Measurements from ENCODE around the gene LRP8. TPM values are rescaled to one million over a fixed set of nuclear protein-coding genes. Genes with fewer than 3 reads are reported as not detected.

Gene LRP8
- total and polyA plus RNA-seq, 9 of the 15 experiments (the other 6 are each of a cell fraction or from before 2014, with no cell fraction given) = 7.1 to 56.1 (median 31.3) TPM

DNA sequence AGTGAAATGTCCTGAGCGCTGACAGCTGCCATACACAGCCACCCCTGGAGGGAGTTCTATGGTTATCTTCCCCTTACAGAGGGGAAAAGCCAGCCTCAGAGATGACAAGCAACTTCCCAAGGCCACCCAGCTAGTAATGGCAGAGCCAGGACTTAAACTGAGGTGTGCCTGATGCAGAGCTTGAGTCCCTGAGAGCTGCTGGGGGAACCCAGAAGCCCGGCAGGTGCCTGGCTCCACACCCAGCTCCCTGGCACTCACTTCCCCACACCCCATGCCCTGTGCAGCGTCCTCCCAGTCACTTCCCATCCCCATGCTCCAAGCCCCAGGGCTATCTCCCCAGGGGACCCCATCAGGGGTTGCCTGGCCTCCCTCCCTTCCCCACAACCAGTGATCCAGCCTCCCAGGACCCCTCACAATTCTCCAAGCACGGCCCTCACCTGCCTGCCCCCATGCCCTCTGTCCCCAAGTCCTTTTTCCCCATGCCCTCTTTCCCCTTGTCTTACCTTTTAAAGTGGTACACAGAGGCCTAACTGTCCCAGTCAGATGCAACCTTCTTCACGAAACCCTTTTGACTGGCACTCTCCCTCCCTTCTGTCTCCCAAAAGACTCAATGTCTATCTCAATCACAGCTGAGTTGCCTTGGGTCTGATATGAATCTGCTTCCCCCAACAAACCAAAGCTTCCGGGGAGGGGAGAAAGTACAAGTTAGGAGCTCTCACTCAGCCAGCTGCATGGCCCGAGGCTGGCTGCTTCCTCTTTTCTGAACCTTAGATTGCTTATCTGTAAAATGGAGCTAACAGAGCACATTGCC, 39.8 kb upstream of the LRP8 start (continued):
- peak; percentile 73 for TF ChIP-seq ARID1B (IDR thresholded peaks at IDR 0.05)
- TF ChIP-seq RBM25 (IDR thresholded peaks at IDR 0.05; ENCODE audit: low read depth, low read length, severe bottlenecking) = peak; percentile 67
- no peak for TF ChIP-seq JUN (IDR thresholded peaks at IDR 0.05; ENCODE audit: borderline replicate concordance, low read depth, low read length)
- TF ChIP-seq JUN (CRISPR knock-in tag; IDR thresholded peaks at IDR 0.05; ENCODE audit: borderline replicate concordance) = no peak
- TF ChIP-seq ZNF239 (CRISPR knock-in tag; IDR thresholded peaks at IDR 0.05) = peak; percentile 40
- TF ChIP-seq CTBP1 (IDR thresholded peaks at IDR 0.05; ENCODE audit: borderline replicate concordance) = peak; percentile 33; the same call in 1 of the 2 replicates
- TF ChIP-seq, protein P1, sequence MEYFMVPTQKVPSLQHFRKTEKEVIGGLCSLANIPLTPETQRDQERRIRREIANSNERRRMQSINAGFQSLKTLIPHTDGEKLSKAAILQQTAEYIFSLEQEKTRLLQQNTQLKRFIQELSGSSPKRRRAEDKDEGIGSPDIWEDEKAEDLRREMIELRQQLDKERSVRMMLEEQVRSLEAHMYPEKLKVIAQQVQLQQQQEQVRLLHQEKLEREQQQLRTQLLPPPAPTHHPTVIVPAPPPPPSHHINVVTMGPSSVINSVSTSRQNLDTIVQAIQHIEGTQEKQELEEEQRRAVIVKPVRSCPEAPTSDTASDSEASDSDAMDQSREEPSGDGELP (CRISPR knock-in tag; IDR thresholded peaks at IDR 0.05; ENCODE audit: borderline replicate concordance) = peak; percentile 75
- no peak for TF ChIP-seq MXI1 (IDR thresholded peaks at IDR 0.05; ENCODE audit: low read depth, low read length)
- no peak for TF ChIP-seq SMAD1 (IDR thresholded peaks at IDR 0.05; ENCODE audit: low read depth, low read length, partially characterized antibody)
- peak; percentile 55 for TF ChIP-seq EP300 (IDR thresholded peaks at IDR 0.05; ENCODE audit: low read length)
- no peak for TF ChIP-seq ZNF140 (CRISPR knock-in tag; IDR thresholded peaks at IDR 0.05)
- TF ChIP-seq KLF16 (IDR thresholded peaks at IDR 0.05) = peak; percentile 71; the same call in 1 of the 2 replicates
- TF ChIP-seq NBN (IDR thresholded peaks at IDR 0.05; ENCODE audit: low read depth) = peak; percentile 41; the same call in 1 of the 2 replicates
- TF ChIP-seq KDM1A (IDR thresholded peaks at IDR 0.05) = peak; percentile 82 to 86
- TF ChIP-seq TEAD4 (IDR thresholded peaks at IDR 0.05; ENCODE audit: low read length) = peak; percentile 48
- TF ChIP-seq TEAD4 (CRISPR knock-in tag; IDR thresholded peaks at IDR 0.05; ENCODE audit: borderline replicate concordance) = no peak
- no peak for TF ChIP-seq ZBTB17 (CRISPR knock-in tag; IDR thresholded peaks at IDR 0.05)
- TF ChIP-seq POLR2G (IDR thresholded peaks at IDR 0.05; ENCODE audit: low read depth, low read length) = no peak
- no peak for TF ChIP-seq NR2C1 (IDR thresholded peaks at IDR 0.05)
- no peak for TF ChIP-seq NR2C1 (tag; IDR thresholded peaks at IDR 0.05)
- TF ChIP-seq TCF7 (IDR thresholded peaks at IDR 0.05; ENCODE audit: borderline replicate concordance) = 0 out of 2 replicates have a peak, but pooled peaks have one; percentile 47
- TF ChIP-seq, protein P2, sequence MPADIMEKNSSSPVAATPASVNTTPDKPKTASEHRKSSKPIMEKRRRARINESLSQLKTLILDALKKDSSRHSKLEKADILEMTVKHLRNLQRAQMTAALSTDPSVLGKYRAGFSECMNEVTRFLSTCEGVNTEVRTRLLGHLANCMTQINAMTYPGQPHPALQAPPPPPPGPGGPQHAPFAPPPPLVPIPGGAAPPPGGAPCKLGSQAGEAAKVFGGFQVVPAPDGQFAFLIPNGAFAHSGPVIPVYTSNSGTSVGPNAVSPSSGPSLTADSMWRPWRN (IDR thresholded peaks at IDR 0.05; ENCODE audit: low read depth) = peak; percentile 22; the same call in 1 of the 2 replicates
- TF ChIP-seq ZNF217 (CRISPR knock-in tag; IDR thresholded peaks at IDR 0.05) = no peak
- no peak for TF ChIP-seq DDX20 (tag; IDR thresholded peaks at IDR 0.05; ENCODE audit: low read depth)
- TF ChIP-seq ARNT (IDR thresholded peaks at IDR 0.05) = no peak
- no peak for TF ChIP-seq SMAD3 (CRISPR knock-in tag; conservative IDR thresholded peaks at IDR 0.05)
- TF ChIP-seq SOX6 (IDR thresholded peaks at IDR 0.05) = peak; percentile 18; the same call in 1 of the 2 replicates
- TF ChIP-seq, protein P3, sequence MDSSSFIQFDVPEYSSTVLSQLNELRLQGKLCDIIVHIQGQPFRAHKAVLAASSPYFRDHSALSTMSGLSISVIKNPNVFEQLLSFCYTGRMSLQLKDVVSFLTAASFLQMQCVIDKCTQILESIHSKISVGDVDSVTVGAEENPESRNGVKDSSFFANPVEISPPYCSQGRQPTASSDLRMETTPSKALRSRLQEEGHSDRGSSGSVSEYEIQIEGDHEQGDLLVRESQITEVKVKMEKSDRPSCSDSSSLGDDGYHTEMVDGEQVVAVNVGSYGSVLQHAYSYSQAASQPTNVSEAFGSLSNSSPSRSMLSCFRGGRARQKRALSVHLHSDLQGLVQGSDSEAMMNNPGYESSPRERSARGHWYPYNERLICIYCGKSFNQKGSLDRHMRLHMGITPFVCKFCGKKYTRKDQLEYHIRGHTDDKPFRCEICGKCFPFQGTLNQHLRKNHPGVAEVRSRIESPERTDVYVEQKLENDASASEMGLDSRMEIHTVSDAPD (CRISPR knock-in tag; IDR thresholded peaks at IDR 0.05) = no peak
- TF ChIP-seq ETV5 (CRISPR knock-in tag; IDR thresholded peaks at IDR 0.05; ENCODE audit: low read depth) = peak; percentile 80

All from K562 (cell line).